HEK293 (cell line): ENCODE measurements around the gene PRR15.
A peak's percentile ranks its signal among the peaks of the same experiment; 100 is the strongest.

ENCODE experiments used
- CTCF ChIA-PET: fragments of 350-600 bp; formaldehyde crosslinking; extraction: SDS; loops from one replicate; lab custom pipeline; 2021; ENCODE audit warnings: antibody characterized with exemption; lab: Yijun Ruan, JAX
- POLR2A ChIA-PET: fragments of 300-600 bp; formaldehyde crosslinking; extraction: SDS; loops from one replicate; lab custom pipeline; 2020; ENCODE audit warnings: antibody characterized with exemption, inconsistent platforms; lab: Yijun Ruan, JAX
- H3K27ac ChIP-seq: fragments of 200-500 bp; sonication (Bioruptor generic); 2 replicates; pipeline ENCODE4 v1.5.1; 2014; ENCODE audit warnings: low read depth, low read length, control low read depth, inconsistent platforms; ENCODE audit errors: extremely low read depth
- H3K36me3 ChIP-seq, 2 experiments: fragments of 200-500 bp in 1 of 2; sonication (Bioruptor generic) in 1 of 2; 1 replicate in 1 of 2; 2 replicates in 1 of 2; pipeline ENCODE4 v1.5.1; 2014 to 2017; ENCODE audit warnings: inconsistent platforms in 2 of 2, low read length in 2 of 2; ENCODE audit not compliant: control insufficient read depth in 2 of 2, insufficient read depth in 1 of 2
- H3K4me1 ChIP-seq: fragments of 200-500 bp; sonication (Bioruptor generic); 2 replicates; pipeline ENCODE4 v1.5.1; 2014; ENCODE audit warnings: mild to moderate bottlenecking, low read length, inconsistent platforms; ENCODE audit not compliant: control insufficient read depth, insufficient read depth
- H3K4me3 ChIP-seq: 2 replicates; pipeline ENCODE4 v1.5.1; 2011; ENCODE audit warnings: low read depth, mild to moderate bottlenecking, control low read depth, low read length, moderate library complexity
- H3K9me3 ChIP-seq: fragments of 200-500 bp; sonication (Bioruptor generic); 2 replicates; pipeline ENCODE4 v1.5.1; 2014; ENCODE audit warnings: low read depth, low read length, inconsistent platforms; ENCODE audit not compliant: control insufficient read depth, insufficient read depth
- ZNF518A ChIP-seq: fragments of 450-650 bp; formaldehyde crosslinking; conservative IDR thresholded peaks from 2 replicates; pipeline ENCODE4 v1.5.1; 2016; ENCODE audit warnings: low read depth, missing biosample characterization, missing genetic modification characterization
- ZNF623 ChIP-seq: fragments of 450-650 bp; formaldehyde crosslinking; IDR thresholded peaks from 2 replicates; pipeline ENCODE4 v1.5.1; 2016; ENCODE audit warnings: missing biosample characterization, missing genetic modification characterization

The PRR15 gene

GRCh38 chr7:29614229-29614628, 50.6 kb downstream of the PRR15 start:
- Histone ChIP-seq H3K36me3 (no peaks in the 10 kb centered on the region), H3K27ac (no peak overlapping the region), H3K9me3 (no peaks in the 10 kb centered on the region), H3K4me3 (no peak overlapping the region), H3K4me1 (no peaks in the 10 kb centered on the region)
- TF ChIP-seq ZNF518A (tag by site-specific recombination) (no peak), ZNF623 (tag by site-specific recombination) (peak; percentile 84)
- POLR2A ChIA-PET: no interaction called here
- CTCF ChIA-PET: no interaction called here
